Hypothalamus (tissue), 51 donors: ENCODE results near the gene OXA1L.
"Not testable (repeated sequence)": the region's sequence is repeated elsewhere in the genome, so short reads cannot be mapped to it uniquely, and the experiment has no call there.

Experiments used
- DNase-seq, 51 donors: peaks; one replicate each; lab custom pipeline; 2025; lab: John Stamatoyannopoulos, UW

Gene OXA1L

GRCh38 chr14:22766457-22767322 lies at the start of gene OXA1L:
Gene OXA1L, plus strand, starts transcription at chr14:22766688. Its CDS starts 14 bp downstream, at chr14:22766702.
- DNase-seq: peak; percentile 69 to 98 (median 90)

GRCh38 chr14:22718091-22718490 lies 48.4 kb upstream of the OXA1L start:
- DNase-seq: no peak

GRCh38 chr14:22721213-22721612 lies 45.3 kb upstream of the OXA1L start:
- DNase-seq: no peak

DNA sequence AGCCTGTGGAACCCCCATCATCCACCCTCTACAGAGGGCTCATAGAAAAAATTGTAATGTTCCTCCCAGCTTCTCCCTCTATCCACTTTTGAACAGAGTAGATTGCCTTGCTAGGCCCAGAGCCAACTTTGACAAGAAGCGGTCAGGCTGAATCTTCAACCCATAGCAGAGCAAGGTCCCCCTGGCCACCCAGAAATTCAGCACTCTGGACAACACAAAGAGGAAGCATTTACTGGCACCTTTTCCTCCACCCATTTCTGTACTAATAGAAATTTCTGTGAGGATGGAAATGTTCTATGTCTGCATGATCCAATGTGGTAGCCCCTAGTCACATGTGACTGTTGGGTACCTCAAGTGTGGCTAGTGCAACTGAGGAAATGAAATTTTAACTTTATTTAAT lies 42.7 kb upstream of the OXA1L start:
- no peak for DNase-seq

DNA sequence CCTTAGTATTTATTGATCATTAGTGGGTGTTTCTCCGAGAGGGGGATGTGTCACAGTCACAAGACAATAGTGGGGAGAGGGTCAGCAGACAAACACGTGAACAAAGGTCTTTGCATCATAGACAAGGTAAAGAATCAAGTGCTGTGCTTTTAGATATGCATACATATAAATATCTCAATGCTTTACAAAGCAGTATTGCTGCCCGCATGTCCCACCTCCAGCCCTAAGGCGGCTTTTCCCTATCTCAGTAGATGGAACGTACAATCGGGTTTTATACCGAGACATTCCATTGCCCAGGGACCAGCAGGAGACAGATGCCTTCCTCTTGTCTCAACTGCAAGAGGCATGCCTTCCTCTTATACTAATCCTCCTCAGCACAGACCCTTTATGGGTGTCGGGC lies 41.6 kb upstream of the OXA1L start:
- DNase-seq: not testable (repeated sequence)

GRCh38 chr14:22725374-22725773 lies 41.1 kb upstream of the OXA1L start:
- not testable (repeated sequence) for DNase-seq

- no peak for DNase-seq
These were observed 40.5 kb upstream of the OXA1L start for GRCh38 chr14:22726012-22726411.

- not testable (repeated sequence) for DNase-seq
These were observed 34.4 kb upstream of the OXA1L start for GRCh38 chr14:22732062-22732461.

DNA sequence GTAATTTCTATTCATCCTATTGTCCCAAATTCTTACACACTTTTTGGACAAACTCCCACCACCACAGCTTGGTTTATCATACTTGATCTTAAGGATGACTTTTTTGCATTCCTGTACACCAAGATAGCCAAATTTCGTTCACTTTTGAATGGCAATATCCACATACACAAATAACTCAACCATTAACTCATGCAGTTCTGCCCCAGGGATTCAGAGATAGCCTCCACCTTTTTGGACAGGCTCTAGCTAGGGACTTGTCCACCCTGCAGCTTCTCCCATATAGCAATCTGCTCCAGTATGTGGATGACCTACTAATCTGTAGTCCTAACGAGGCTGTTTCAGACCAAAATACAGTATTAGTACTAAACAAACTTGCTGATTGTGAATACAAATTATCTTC lies 32.7 kb upstream of the OXA1L start:
- no peak for DNase-seq

DNA sequence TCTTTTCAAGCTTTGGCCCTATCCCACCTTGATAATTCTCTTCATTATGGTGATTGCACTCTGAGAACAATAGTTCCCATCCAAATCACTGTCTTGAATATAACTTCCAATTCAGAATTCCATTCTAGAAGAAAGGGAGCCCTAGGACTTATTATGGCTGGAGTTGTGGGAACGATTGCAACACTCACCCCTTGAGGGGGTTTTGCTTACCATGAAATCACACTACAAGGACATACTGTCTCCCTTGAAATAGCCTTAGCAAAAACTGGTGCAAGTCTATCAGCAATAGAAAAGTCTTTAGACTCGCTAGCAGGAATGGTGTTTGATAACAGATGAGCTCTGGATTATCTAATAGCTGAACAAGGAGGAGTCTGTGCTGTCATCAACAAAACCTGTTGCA lies 31.4 kb upstream of the OXA1L start:
- DNase-seq: no peak

GRCh38 chr14:22736384-22736783 lies 30.1 kb upstream of the OXA1L start:
- DNase-seq: not testable (repeated sequence)

DNA sequence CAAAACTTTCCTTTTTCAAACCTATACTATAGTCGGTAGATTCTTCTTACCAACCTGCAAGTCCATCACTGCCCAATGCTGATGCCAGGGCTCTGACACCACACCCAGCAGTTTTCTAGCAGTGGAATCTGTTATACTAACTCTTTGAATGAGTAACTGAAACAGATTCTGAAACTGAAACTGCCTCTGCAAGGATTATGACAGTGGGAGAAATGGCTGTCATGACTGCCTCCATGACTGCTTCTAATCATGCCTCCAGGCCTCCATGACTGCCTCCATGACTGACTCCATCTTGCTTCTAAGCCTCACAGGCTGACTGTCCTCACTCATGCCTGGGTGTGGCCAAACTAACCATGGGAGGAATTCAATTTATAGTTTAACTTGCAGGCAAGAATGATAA lies 29.4 kb upstream of the OXA1L start:
- no peak for DNase-seq

DNA sequence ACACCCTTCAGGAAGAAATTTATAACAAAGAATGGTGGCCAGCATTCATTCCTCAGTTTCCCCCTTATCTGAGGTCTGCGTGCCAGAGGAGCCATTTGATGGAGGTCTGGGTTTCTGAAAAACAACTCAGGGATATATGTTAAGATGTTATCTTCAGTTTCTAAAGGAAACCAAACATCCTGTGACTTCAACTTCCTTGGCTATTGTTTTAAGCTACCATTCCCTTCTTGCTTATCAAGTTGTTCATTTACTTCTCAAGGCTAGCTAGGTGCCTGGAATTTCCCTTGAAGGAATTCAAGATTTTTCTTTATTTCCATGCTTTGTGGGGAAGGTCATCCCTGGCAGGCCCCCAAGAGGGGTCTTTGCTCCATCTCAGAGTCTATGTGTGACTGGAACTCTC lies 27.1 kb upstream of the OXA1L start:
- DNase-seq: no peak

GRCh38 chr14:22740020-22740419 lies 26.5 kb upstream of the OXA1L start:
- no peak for DNase-seq

DNA sequence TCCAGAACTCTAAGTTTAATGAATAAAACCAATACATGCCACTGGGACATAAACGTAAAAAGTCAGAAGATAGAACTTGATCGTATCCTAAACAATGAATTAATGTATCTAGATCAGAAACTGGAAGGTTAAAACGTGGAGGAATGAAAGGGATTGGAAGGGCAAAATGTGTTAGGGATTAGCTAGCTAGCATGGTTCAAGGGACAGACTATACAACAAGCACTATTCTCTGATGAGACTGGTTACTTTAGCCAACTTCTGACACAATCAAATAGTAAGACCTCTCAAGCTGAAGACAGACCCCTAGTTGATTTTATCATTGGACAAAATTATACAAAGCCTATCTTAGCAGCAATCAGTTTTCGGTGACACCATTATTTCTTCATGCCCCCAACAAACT lies 18.7 kb upstream of the OXA1L start:
- DNase-seq: no peak

DNA sequence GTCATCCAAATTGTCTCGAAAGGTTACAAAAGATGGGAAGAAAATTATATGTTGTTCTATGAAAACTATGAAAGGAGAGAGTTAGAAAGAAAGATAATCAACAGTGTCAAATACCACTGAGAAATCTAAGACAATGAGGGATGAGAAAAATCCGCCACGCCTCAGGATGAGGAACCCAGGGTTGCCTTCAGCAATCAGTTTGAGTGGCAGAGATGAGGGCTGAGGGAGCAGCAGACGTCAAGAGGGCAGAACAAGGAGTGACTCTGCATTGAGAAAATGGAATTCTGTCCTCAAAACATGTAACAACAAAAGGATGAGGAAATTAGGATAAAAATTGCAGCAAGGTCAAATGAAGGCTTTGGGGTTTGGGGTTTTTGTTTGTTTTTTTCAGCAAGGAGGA lies 18.3 kb upstream of the OXA1L start:
- no peak for DNase-seq

DNA sequence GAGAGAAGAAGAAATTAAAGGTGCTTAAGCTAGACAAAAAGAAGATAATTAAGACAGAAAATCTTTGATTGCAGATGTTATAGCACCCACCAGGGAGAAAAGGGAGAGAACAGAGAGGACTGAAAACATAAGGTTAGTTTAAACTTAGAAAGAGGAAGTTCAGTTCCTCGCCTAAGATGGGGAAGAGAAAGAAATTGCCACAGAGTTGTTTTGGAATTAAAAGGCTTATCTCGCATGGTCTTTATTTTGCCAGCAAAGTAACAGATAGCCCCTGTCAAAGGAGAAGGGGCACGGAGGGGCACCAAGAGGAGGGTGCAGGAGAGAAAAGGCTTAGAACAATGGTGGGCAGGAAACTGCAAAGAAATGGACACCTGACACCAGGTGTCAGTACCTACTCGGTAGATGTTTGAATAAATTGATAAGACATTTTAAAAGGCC lies 17.8 kb upstream of the OXA1L start:
- no peak for DNase-seq

DNA sequence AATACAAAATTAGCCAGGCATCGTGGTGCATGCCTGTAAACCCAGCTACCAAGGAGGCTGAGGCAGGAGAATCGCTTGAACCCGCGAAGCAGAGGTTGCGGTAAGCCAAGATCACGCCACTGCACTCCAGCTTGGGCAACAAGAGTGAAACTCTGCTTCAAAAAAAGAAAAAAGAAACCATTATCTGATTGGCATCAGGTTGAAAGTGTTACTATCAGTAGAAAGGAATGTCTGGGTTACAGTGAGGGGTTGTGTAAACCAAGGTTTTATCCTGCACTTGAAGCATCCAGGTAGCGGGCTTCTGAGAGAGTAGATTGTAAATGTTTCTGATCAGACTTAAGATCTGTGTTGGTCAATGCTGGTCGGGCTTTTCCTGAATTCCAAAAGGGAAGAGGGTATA lies 14.1 kb upstream of the OXA1L start:
- DNase-seq: no peak

DNA sequence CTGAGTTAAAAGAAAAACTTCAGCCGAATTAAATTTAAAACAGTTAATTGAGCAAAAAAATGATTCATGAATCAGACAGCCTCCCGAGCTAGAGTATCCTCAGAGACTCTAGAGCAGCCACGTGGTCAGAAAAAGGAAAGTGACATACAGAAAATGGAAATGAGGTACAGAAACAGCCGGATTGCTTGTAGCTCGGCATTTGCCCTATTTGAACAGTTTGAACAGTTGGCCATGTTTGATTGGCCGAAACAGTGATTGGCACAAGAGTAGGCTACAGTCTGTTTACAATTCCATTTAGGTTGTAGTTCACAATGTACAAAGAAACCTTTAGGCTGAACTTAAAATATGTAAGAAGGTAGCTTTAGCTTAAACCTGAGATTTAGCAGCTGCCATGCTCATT lies 12.9 kb upstream of the OXA1L start:
- no peak for DNase-seq

DNA sequence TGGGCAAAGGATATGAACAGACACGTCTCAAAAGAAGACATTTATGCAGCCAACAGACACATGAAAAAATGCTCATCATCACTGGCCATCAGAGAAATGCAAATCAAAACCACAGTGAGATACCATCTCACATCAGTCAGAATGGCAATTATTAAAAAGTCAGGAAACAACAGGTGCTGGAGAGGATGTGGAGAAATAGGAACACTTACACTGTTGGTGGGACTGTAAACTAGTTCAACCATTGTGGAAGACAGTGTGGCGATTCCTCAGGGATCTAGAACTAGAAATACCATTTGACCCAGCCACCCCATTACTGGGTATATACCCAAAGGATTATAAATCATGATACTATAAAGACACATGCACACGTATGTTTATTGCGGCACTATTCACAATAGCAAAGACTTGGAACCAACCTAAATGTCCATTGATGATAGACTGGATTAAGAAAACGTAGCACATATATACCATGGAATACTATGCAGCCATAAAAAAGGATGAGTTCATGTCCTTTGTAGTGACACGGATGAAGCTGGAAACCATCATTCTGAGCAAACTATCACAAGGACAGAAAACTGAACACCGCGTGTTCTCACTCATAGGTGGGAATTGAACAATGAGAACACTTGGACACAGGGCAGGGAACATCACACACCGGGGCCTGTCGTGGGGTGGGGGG lies 8.4 kb upstream of the OXA1L start:
- DNase-seq: not testable (repeated sequence)

GRCh38 chr14:22761734-22762133 lies 4.8 kb upstream of the OXA1L start:
- no peak for DNase-seq

GRCh38 chr14:22764382-22764781 lies 2.1 kb upstream of the OXA1L start:
- DNase-seq: peak in 1 of 51 donors; percentile 6
